H7 (cell line): ENCODE data around the gene GLT6D1. TPM values are rescaled to one million over a fixed set of nuclear protein-coding genes. Genes with fewer than 3 reads are reported as not detected.

Experiments used
- DNase-seq: peaks from one replicate; pipeline ENCODE4 v3.0.0; 2012
- H3K27me3 ChIP-seq: 2 replicates; pipeline ENCODE4 v1.6.0; 2011; ENCODE audit warnings: mild to moderate bottlenecking, low read length; ENCODE audit not compliant: control insufficient read depth, insufficient read depth
- H3K36me3 ChIP-seq: replicated peaks from 2 replicates; pipeline ENCODE4 v1.5.1; 2011; ENCODE audit warnings: low read length; ENCODE audit not compliant: control insufficient read depth, insufficient read depth
- H3K4me3 ChIP-seq: 2 replicates; pipeline ENCODE4 v1.5.1; 2011; ENCODE audit warnings: low read depth, mild to moderate bottlenecking, control low read depth, low read length, moderate library complexity; ENCODE audit not compliant: insufficient read depth
- total RNA-seq: library from RNA; depleted of rRNA; stranded (reverse); fragments of >200 nt; shearing (Covaris generic); gene quantifications from 2 replicates; pipeline ENCODE4 v1.2.3, GENCODE V29; 2014

The GLT6D1 gene
- total RNA-seq, 1 experiment from 2014 or later, result not detected

DNA sequence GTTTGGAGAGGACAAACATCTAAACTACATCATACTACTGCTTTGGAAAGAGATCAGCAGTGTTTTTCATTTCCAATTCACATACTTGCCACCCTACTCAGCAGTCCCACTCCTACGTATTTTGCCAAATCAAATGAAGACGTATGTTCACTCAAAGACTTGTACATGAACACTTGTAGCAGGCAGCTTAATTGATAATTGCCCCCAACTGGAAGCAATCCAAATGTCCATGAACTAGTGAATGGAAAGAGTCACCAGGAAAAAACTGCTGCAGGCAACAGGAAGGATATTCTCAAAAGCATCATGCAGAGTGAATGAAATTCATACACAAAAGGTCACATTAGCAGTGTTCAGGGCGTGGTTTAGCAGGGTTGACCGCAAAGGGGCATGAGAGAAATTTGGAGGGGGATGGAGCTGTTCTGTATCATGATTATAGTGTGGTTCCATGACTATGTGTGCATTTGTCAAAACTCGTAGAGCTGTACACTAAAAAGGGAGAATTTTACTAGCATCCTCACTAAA lies 39.0 kb downstream of the GLT6D1 start:
- Histone ChIP-seq H3K4me3 (no peak overlapping the region), H3K27me3 (no peaks in the 10 kb centered on the region), H3K36me3 (no peaks in the 10 kb centered on the region)
- no peak for DNase-seq

DNA sequence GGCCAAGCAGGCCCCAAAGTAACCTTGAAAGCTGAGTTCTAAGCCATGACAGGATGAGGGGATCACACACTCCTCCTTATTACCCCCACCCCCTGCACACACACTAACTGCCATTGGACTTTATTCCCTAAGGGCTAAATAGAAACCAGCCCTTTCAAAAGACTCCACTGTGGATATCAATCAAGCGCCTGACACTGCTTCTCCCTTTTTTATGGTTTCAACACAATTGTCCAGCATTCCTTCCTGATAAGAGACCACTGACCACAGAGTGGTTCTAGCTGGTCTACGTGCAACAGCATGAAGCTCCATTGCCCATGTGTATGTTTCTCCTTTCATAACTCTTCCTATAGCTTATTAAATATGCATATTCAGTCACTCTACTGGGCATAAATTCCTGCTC lies 43.1 kb downstream of the GLT6D1 start:
- DNase-seq, result no peak
- H3K4me3 ChIP-seq, result no peak overlapping the region
- H3K27me3 ChIP-seq, result no peaks in the 10 kb centered on the region
- H3K36me3 ChIP-seq, result no peaks in the 10 kb centered on the region

- Histone ChIP-seq H3K4me3 (no peak overlapping the region), H3K36me3 (no peaks in the 10 kb centered on the region), H3K27me3 (no peaks in the 10 kb centered on the region)
- DNase-seq, result no peak
Observed at GRCh38 chr9:135592625-135593024, 46.7 kb downstream of the GLT6D1 start.

- Histone ChIP-seq H3K36me3 (no peaks in the 10 kb centered on the region), H3K27me3 (no peaks in the 10 kb centered on the region), H3K4me3 (no peak overlapping the region)
- DNase-seq, result no peak
Observed at GRCh38 chr9:135592331-135592590, 47.1 kb downstream of the GLT6D1 start.

DNA sequence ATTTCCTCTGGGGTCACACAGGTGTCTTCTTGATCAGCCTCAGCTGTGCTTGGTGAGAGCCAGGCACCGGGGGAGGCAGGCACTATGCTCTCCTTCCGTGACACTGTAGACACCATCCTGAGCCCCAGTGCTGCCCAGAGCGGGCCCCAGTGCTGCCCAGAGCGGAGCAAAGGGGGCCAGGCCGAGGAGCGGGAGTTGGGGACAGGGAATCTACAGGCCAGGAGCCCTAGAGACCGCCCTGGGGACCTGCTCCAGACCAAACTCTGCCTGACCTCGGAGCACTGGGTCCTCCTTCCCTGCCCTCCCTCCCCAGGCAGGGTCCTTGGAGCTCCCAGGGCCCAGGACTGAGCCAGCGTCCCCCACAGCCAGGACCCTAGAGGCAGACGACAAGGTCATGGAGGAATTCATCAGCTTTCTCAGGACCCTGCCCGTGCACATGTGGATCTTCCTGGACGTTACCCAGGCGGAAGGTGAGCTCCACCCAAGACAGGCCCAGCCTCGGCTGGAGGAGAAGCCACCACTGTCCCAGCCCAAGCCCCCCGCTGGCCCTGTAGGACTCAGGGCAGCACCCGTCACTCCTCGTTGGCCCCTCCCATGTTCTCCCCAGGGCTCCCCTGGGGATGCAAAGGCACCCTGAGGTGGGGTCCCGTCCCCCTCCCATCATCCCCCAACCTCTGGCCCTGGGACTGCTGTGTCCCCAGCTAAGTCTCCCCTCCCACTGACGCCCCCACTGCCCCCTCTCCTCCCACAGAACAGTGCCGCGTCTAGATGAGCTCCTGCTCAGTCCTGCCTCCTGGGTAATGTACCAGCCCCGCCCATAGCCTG lies 47.6 kb downstream of the GLT6D1 start:
- Histone ChIP-seq H3K36me3 (no peaks in the 10 kb centered on the region), H3K4me3 (no peak overlapping the region), H3K27me3 (no peaks in the 10 kb centered on the region)
- peak; percentile 55 for DNase-seq

GRCh38 chr9:135590486-135591079 lies 48.8 kb downstream of the GLT6D1 start:
- peak; percentile 50 for DNase-seq
- Histone ChIP-seq H3K36me3 (no peaks in the 10 kb centered on the region), H3K27me3 (no peaks in the 10 kb centered on the region), H3K4me3 (no peak overlapping the region)

GRCh38 chr9:135589596-135590485 lies 49.5 kb downstream of the GLT6D1 start:
- no peaks in the 10 kb centered on the region for H3K36me3 ChIP-seq
- H3K4me3 ChIP-seq, result no peak overlapping the region
- DNase-seq, result no peak
- H3K27me3 ChIP-seq, result no peaks in the 10 kb centered on the region

DNA sequence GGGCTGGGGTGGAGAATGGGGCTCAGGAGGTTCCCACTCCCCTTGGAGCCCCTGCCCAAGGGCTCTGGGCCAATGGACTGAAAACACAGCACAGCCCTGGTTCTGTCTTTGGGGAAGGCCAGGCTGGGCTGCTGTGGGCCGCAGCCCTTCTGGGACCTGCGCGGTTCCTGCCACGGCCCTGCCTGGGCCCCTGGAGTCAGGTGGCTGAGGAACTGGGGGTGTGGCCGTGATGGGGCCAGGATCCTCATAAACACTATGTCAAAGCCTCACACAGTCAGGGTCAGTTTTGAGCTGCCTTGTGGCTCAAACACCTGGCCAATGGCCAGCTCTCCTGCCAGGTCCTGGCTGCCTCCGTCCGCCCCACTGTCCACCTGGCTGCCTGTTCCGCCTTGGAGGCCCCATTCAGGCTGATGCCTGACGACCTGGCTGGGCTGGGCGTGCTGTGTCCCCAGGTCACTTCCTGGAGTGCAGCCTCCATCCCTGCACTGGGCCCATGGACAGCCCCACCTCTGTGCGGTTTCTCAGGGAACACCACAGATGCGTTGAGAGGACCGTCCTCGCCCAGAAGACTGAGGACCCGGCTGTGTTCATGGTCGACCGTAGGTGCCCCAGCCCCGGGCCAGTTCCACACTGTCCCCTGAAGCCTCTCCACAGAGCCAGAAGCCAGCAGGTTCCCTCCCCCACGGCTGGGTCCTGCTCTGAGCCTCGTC lies 50.3 kb downstream of the GLT6D1 start:
- peak; percentile 42 for DNase-seq
- Histone ChIP-seq H3K4me3 (no peak overlapping the region), H3K36me3 (no peaks in the 10 kb centered on the region), H3K27me3 (no peaks in the 10 kb centered on the region)

- H3K4me3 ChIP-seq, result no peak overlapping the region
- H3K36me3 ChIP-seq, result no peaks in the 10 kb centered on the region
- H3K27me3 ChIP-seq, result no peaks in the 10 kb centered on the region
- peak; percentile 36 for DNase-seq
Observed at GRCh38 chr9:135588371-135588770, 51.0 kb downstream of the GLT6D1 start.

- no peaks in the 10 kb centered on the region for H3K36me3 ChIP-seq
- H3K27me3 ChIP-seq, result no peaks in the 10 kb centered on the region
- DNase-seq, result no peak
- H3K4me3 ChIP-seq, result no peak overlapping the region
Observed at GRCh38 chr9:135587658-135588057, 51.7 kb downstream of the GLT6D1 start.

- DNase-seq, result peak; percentile 57
Observed at GRCh38 chr9:135586601-135587109, 52.7 kb downstream of the GLT6D1 start.

GRCh38 chr9:135584934-135585333 lies 54.4 kb downstream of the GLT6D1 start:
- H3K27me3 ChIP-seq, result no peaks in the 10 kb centered on the region
- H3K4me3 ChIP-seq, result no peak overlapping the region
- peak; percentile 44 for DNase-seq
- no peaks in the 10 kb centered on the region for H3K36me3 ChIP-seq

More at GRCh38 chr9:135586601-135587109, 52.7 kb downstream of the GLT6D1 start:
- Histone ChIP-seq H3K4me3 (no peak overlapping the region), H3K27me3 (no peaks in the 10 kb centered on the region), H3K36me3 (no peaks in the 10 kb centered on the region)

GRCh38 chr9:135584371-135584770 lies 55.0 kb downstream of the GLT6D1 start:
- Histone ChIP-seq H3K4me3 (no peak overlapping the region), H3K36me3 (no peaks in the 10 kb centered on the region), H3K27me3 (no peaks in the 10 kb centered on the region)
- DNase-seq, result no peak

DNA sequence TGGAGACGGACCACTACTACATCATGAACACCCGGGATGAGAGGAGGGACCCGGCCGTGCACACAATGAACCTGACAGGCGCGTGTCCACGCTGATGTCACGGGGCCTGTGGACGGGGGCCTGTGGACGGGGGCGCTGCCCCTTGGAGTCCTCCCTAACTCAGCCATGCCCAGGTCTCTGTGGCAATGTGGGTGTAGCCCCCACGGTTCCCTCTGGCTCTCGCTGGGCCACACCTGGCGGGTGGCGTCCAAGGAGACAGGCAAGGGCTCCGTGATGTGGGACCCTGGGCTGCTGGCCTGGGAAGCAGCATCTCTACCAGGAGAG lies 55.7 kb downstream of the GLT6D1 start:
- Histone ChIP-seq H3K36me3 (no peaks in the 10 kb centered on the region), H3K27me3 (no peaks in the 10 kb centered on the region), H3K4me3 (no peak overlapping the region)
- DNase-seq, result peak; percentile 48
